CD4-positive, alpha-beta T cell treated with Interferon gamma for 1 hour (primary cell): Measurements from ENCODE around the gene GRIA4.
A peak's percentile ranks its signal among the peaks of the same experiment; 100 is the strongest.

ENCODE experiments used
- DNase-seq: peaks from one replicate; pipeline ENCODE4 v3.0.0-alpha.2; 2020

Gene GRIA4

GRCh38 chr11:106017093-106017492, 407.2 kb downstream of the GRIA4 start:
- DNase-seq, result no peak

GRCh38 chr11:106021181-106021966, 411.5 kb downstream of the GRIA4 start:
- DNase-seq, result no peak

GRCh38 chr11:106021967-106022794, 412.3 kb downstream of the GRIA4 start, which contains the start of gene MSANTD4:
MSANTD4 (minus strand) TSS chr11:106022240; CDS start chr11:106010917, 11,323 bp downstream.
- peak; percentile 94 for DNase-seq

GRCh38 chr11:106022795-106023275, 413.0 kb downstream of the GRIA4 start:
- no peak for DNase-seq

GRCh38 chr11:106030609-106031008, 420.7 kb downstream of the GRIA4 start:
- no peak for DNase-seq

GRCh38 chr11:106031202-106031810, 421.4 kb downstream of the GRIA4 start:
- no peak for DNase-seq
